H1 (cell line): ENCODE measurements around the gene SAXO1. TPM values are rescaled to one million over a fixed set of nuclear protein-coding genes. Genes with fewer than 3 reads are reported as not detected.

ENCODE experiments used
- CTCF ChIA-PET: fragments of 300-600 bp; sonication (Branson Sonifier 250); formaldehyde crosslinking; loops from one replicate; lab custom pipeline; 2021; ENCODE audit not compliant: partially characterized antibody; lab: Charles Lee
- POLR2A ChIA-PET: fragments of 300-600 bp; sonication (Branson Sonifier 250); formaldehyde crosslinking; loops from one replicate; lab custom pipeline; 2021; ENCODE audit warnings: inconsistent platforms; ENCODE audit not compliant: partially characterized antibody; lab: Charles Lee
- DNase-seq, 2 experiments: peaks; one replicate each; pipeline versions ENCODE4 v3.0.0 to v3.0.0-alpha.2; 2010 to 2022; ENCODE audit warnings: low spot score in 2 of 2, low read depth in 1 of 2, mixed read lengths in 1 of 2
- FAIRE-seq: peaks from 2 replicates; lab custom pipeline; 2011; peaks lifted over from hg19 to GRCh38; lab: Jason Lieb, UNC
- H2AFZ ChIP-seq: 2 replicates; pipeline ENCODE4 v1.8.1; 2012; ENCODE audit warnings: low read length, inconsistent platforms
- H2AK5ac ChIP-seq: 2 replicates; pipeline ENCODE4 v1.6.1; 2013; ENCODE audit warnings: low read depth, low read length
- H2BK120ac ChIP-seq: replicated peaks from 2 replicates; pipeline ENCODE3; 2013; ENCODE audit warnings: low read depth, low read length, inconsistent platforms
- H2BK12ac ChIP-seq: 2 replicates; pipeline ENCODE4 v1.6.1; 2013; ENCODE audit warnings: low read depth, low read length
- H2BK15ac ChIP-seq: 2 replicates; pipeline ENCODE4 v1.6.1; 2013; ENCODE audit warnings: low read length
- H2BK20ac ChIP-seq: 2 replicates; pipeline ENCODE4 v1.6.1; 2013; ENCODE audit warnings: low read length
- H2BK5ac ChIP-seq: 2 replicates; pipeline ENCODE4 v1.6.1; 2013; ENCODE audit warnings: low read depth, low read length
- H3K14ac ChIP-seq: 2 replicates; pipeline ENCODE4 v1.6.1; 2013; ENCODE audit warnings: inconsistent platforms; ENCODE audit not compliant: insufficient read length
- H3K18ac ChIP-seq: 2 replicates; pipeline ENCODE4 v1.6.1; 2013; ENCODE audit warnings: low read length; ENCODE audit errors: extremely low read depth
- H3K23ac ChIP-seq: 2 replicates; pipeline ENCODE4 v1.6.1; 2013; ENCODE audit warnings: inconsistent platforms; ENCODE audit not compliant: insufficient read length
- H3K23me2 ChIP-seq: 2 replicates; pipeline ENCODE4 v1.6.1; 2013; ENCODE audit warnings: low read depth, low read length
- H3K27ac ChIP-seq: 2 replicates; pipeline ENCODE4 v1.6.1; 2011; ENCODE audit warnings: low read depth, low read length, inconsistent platforms
- H3K27me3 ChIP-seq, 4 experiments: replicated peaks in 1 of 4; 1 replicate in 1 of 4; 2 replicates in 3 of 4; pipeline versions ENCODE4 v1.6.1 to v1.8.1; 2011 to 2013; ENCODE audit warnings: low read length in 3 of 4, mild to moderate bottlenecking in 3 of 4, inconsistent platforms in 2 of 4, mixed read lengths in 2 of 4, moderate library complexity in 1 of 4; ENCODE audit not compliant: control insufficient read depth in 3 of 4, insufficient read depth in 3 of 4; ENCODE audit errors: extremely low read depth in 1 of 4
- H3K36me3 ChIP-seq, 4 experiments: 2 replicates each; pipeline versions ENCODE4 v1.6.1 to v1.8.1; 2011 to 2013; ENCODE audit warnings: mild to moderate bottlenecking in 4 of 4, low read length in 3 of 4, moderate library complexity in 2 of 4, control low read depth in 1 of 4, inconsistent platforms in 1 of 4; ENCODE audit not compliant: insufficient read depth in 4 of 4, control insufficient read depth in 2 of 4
- H3K4ac ChIP-seq: replicated peaks from 2 replicates; pipeline ENCODE3; 2013; ENCODE audit warnings: low read length, low read depth, mixed read lengths, inconsistent platforms; ENCODE audit not compliant: insufficient read length
- H3K4me1 ChIP-seq, 4 experiments: replicated peaks in 1 of 4; 1 replicate in 1 of 4; 2 replicates in 3 of 4; pipeline versions ENCODE4 v1.6.1 to v1.8.1; 2011 to 2013; ENCODE audit warnings: low read length in 3 of 4, inconsistent platforms in 2 of 4, mixed read lengths in 1 of 4; ENCODE audit not compliant: insufficient read depth in 4 of 4, control insufficient read depth in 3 of 4
- H3K4me2 ChIP-seq, 2 experiments: 2 replicates each; pipeline versions ENCODE4 v1.6.1 to v1.8.1; 2011 to 2013; ENCODE audit warnings: low read depth in 2 of 2, low read length in 2 of 2, control low read depth in 1 of 2, inconsistent platforms in 1 of 2, mild to moderate bottlenecking in 1 of 2; ENCODE audit not compliant: insufficient read depth in 1 of 2
- H3K4me3 ChIP-seq, 4 experiments: fragments of 200-600, 300-600 bp in 1 of 4; sonication (generic), shearing (Covaris generic), sonication (Bioruptor Twin) in 1 of 4; 2 replicates each; pipeline versions ENCODE4 v1.5.1 to v1.8.1; 2011 to 2016; ENCODE audit warnings: low read length in 4 of 4, low read depth in 3 of 4, control low read depth in 2 of 4, inconsistent platforms in 2 of 4, mild to moderate bottlenecking in 2 of 4, mixed read lengths in 1 of 4, moderate library complexity in 1 of 4; ENCODE audit not compliant: insufficient read depth in 2 of 4; ENCODE audit errors: extremely low read depth in 1 of 4
- H3K56ac ChIP-seq: replicated peaks from 2 replicates; pipeline ENCODE3; 2013; ENCODE audit warnings: low read depth, mild to moderate bottlenecking, mixed read lengths, low read length, inconsistent platforms; ENCODE audit not compliant: insufficient read length
- H3K79me1 ChIP-seq: 2 replicates; pipeline ENCODE4 v1.6.1; 2013; ENCODE audit warnings: low read depth, low read length, control low read depth
- H3K79me2 ChIP-seq, 2 experiments: 2 replicates each; pipeline versions ENCODE4 v1.6.1 to v1.8.1; 2012 to 2013; ENCODE audit warnings: low read length in 2 of 2, mild to moderate bottlenecking in 2 of 2, inconsistent platforms in 1 of 2; ENCODE audit not compliant: insufficient read depth in 2 of 2, control insufficient read depth in 1 of 2
- H3K9ac ChIP-seq, 4 experiments: replicated peaks in 1 of 4; 1 replicate in 1 of 4; 2 replicates in 3 of 4; pipeline versions ENCODE4 v1.6.1 to v1.8.1; 2011 to 2013; ENCODE audit warnings: low read depth in 3 of 4, low read length in 3 of 4, control low read depth in 2 of 4, mild to moderate bottlenecking in 2 of 4, moderate library complexity in 2 of 4, inconsistent platforms in 1 of 4; ENCODE audit errors: extremely low read depth in 1 of 4
- H3K9me3 ChIP-seq, 2 experiments: 2 replicates each; pipeline versions ENCODE4 v1.6.1 to v1.8.1; 2012 to 2013; ENCODE audit warnings: mild to moderate bottlenecking in 2 of 2, moderate library complexity in 2 of 2, control low read depth in 1 of 2, inconsistent platforms in 1 of 2, low read depth in 1 of 2, low read length in 1 of 2, mixed read lengths in 1 of 2; ENCODE audit not compliant: insufficient read depth in 2 of 2
- H4K20me1 ChIP-seq, 2 experiments: replicated peaks in 1 of 2; 2 replicates each; pipeline versions ENCODE3 to v1.8.1; 2011 to 2013; ENCODE audit warnings: inconsistent platforms in 2 of 2, low read length in 2 of 2, mild to moderate bottlenecking in 1 of 2; ENCODE audit not compliant: insufficient read depth in 2 of 2, control insufficient read depth in 1 of 2
- H4K5ac ChIP-seq: 2 replicates; pipeline ENCODE4 v1.6.1; 2013; ENCODE audit warnings: low read length, low read depth, mixed read lengths, inconsistent platforms; ENCODE audit not compliant: insufficient read length
- H4K8ac ChIP-seq: 2 replicates; pipeline ENCODE4 v1.8.0; 2013; ENCODE audit warnings: mild to moderate bottlenecking, moderate library complexity, low read length, inconsistent platforms; ENCODE audit not compliant: insufficient read depth; ENCODE audit errors: extremely low read depth
- H4K91ac ChIP-seq: replicated peaks from 2 replicates; pipeline ENCODE3; 2013; ENCODE audit warnings: low read length, mixed read lengths, inconsistent platforms; ENCODE audit not compliant: insufficient read length
- KDM1A ChIP-seq: fragments of 200-600, 300-600 bp; sonication (generic); IDR thresholded peaks from 2 replicates; pipeline ENCODE4 v1.7.1; 2016; ENCODE audit warnings: mild to moderate bottlenecking, low read length, borderline replicate concordance
- NRF1 ChIP-seq: IDR thresholded peaks from 2 replicates; pipeline ENCODE4 v1.6.1; 2011; ENCODE audit warnings: mild to moderate bottlenecking, low read depth, low read length, improper control_type of control experiment
- PHF8 ChIP-seq: fragments of 200-600 bp; sonication (generic); conservative IDR thresholded peaks from 2 replicates; pipeline ENCODE4 v1.7.1; 2012; ENCODE audit warnings: low read depth, mild to moderate bottlenecking, inconsistent platforms, low read length, moderate library complexity
- POLR2A ChIP-seq, 2 experiments: IDR thresholded peaks; 1 replicate in 1 of 2; 2 replicates in 1 of 2; pipeline ENCODE4 v1.6.1; 2011; ENCODE audit warnings: low read depth in 2 of 2, low read length in 2 of 2, mild to moderate bottlenecking in 2 of 2; ENCODE audit errors: control extremely low read depth in 1 of 2
- WGBS, 2 experiments: shearing (Covaris generic) in 1 of 2; methylation state at CpG; one replicate each; pipeline versions ENCODE4 v1.1.6 to v1.1.7; 2013 to 2015; ENCODE audit warnings: low lambda C conversion rate in 2 of 2, mixed read lengths in 2 of 2, inconsistent platforms in 1 of 2, low coverage in 1 of 2, missing lambda C conversion rate in 1 of 2; ENCODE audit not compliant: insufficient replicate concordance in 2 of 2, insufficient coverage in 1 of 2, insufficient read length in 1 of 2; ENCODE audit errors: extremely low coverage in 1 of 2, missing lambda C conversion rate in 1 of 2; 5-methylcytosine and 5-hydroxymethylcytosine counted together
- polyA plus RNA-seq, 7 experiments: library from polyadenylated mRNA; depleted of rRNA in 3 of 7; stranded (reverse) in 5 of 7; unstranded in 2 of 7; fragments of >200 nt in 5 of 7; fragments of 200-250 nt in 2 of 7; gene quantifications; 1 replicate in 5 of 7; 2 replicates in 1 of 7; 4 replicates in 1 of 7; pipeline versions ENCODE4 v1.2.1 to v1.2.3, GENCODE V29; 2011 to 2013; ENCODE audit warnings: missing spikeins in 2 of 7, mixed read lengths in 2 of 7
- total RNA-seq: library from RNA; stranded (reverse); fragmentation: NEBNext Ultra II Directional; extraction: Animal tissue kit (Norgen Biotek cat#: 25700); gene quantifications from 2 replicates; pipeline ENCODE4 v1.2.1, GENCODE V29; 2021

SAXO1 gene
- total and polyA plus RNA-seq, 2 of the 8 experiments (the other 6 are each of a cell fraction or from before 2014, with no cell fraction given) = 0.11 to 0.20 TPM

GRCh38 chr9:18989097-18989496 is 43.9 kb downstream of the SAXO1 start:
- Histone ChIP-seq H3K36me3 (no peaks in the 10 kb centered on the region), H4K8ac (no peak overlapping the region), H3K14ac (no peak overlapping the region), H3K4me1 (no peaks in the 10 kb centered on the region), H3K9ac (no peak overlapping the region), H2BK20ac (no peak overlapping the region), H3K23me2 (no peaks in the 10 kb centered on the region), H3K79me2 (no peaks in the 10 kb centered on the region), H3K23ac (no peak overlapping the region), H2BK120ac (no peak overlapping the region), H3K9me3 (no peaks in the 10 kb centered on the region; a peak in 1 of 4 replicates), H2BK5ac (no peak overlapping the region), H3K56ac (no peak overlapping the region), H3K18ac (no peak overlapping the region), H4K5ac (no peak overlapping the region), H3K27me3 (no peaks in the 10 kb centered on the region), H2AFZ (no peak overlapping the region), H2BK15ac (no peak overlapping the region), H3K79me1 (no peaks in the 10 kb centered on the region), H2BK12ac (no peak overlapping the region), H2AK5ac (no peak overlapping the region), H3K4me2 (no peak overlapping the region), H3K4ac (no peak overlapping the region), H4K20me1 (no peaks in the 10 kb centered on the region), H4K91ac (no peak overlapping the region), H3K27ac (no peak overlapping the region), H3K4me3 (no peak overlapping the region)
- POLR2A ChIA-PET = no interaction called here
- DNase-seq (no peak), FAIRE-seq (no peak)
- WGBS, 2 experiments = 93% methylated on average over 2 of the region's 2 CpGs; no CpG with 5 or more reads in 1 of the 2 experiments
- TF ChIP-seq POLR2A (IDR thresholded peaks at IDR 0.05; ENCODE audit: control extremely low read depth in 1 of 2, low read depth in 2 of 2, low read length in 2 of 2) = no peak
- TF ChIP-seq NRF1 = no peak
- no peak for TF ChIP-seq KDM1A
- TF ChIP-seq PHF8 = no peak
- CTCF ChIA-PET = interaction anchor here (0.9 to 1.4 kb wide), 5 partner anchors 9 to 547 kb away, joined by 3 to 6 read pairs (median 3); no protein-coding TSS in a partner anchor
